ENCODE measurements around the gene AP4E1. TPM values are rescaled to one million over a fixed set of nuclear protein-coding genes. Genes with fewer than 3 reads are reported as not detected.
"Not testable (repeated sequence)": the region's sequence is repeated elsewhere in the genome, so short reads cannot be mapped to it uniquely, and the experiment has no call there.

Gene AP4E1
- total RNA-seq, 1 donor from 2014 or later: 11.3 TPM

DNA sequence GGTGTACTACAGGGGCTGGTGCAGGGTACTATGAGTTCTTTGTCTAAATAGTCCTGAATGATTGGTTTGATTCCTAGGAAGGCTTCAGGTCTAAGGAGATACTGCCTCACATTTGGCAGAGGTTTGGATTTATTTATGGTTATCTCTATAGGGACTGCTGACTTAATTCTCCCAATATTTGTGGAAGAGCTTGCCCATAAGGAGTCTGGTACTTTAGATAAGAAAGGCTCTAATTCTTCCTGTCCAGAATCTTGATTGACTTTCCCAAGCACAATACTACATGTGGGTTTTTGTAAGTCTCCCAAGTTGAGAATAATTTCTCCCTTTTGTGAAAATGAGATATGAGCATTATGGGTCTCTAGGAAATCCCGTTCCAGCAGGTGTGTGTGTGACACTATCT, 36.7 kb upstream of the AP4E1 start:
- H3K4me3 ChIP-seq (ENCODE audit: low read depth, low read length): no peak overlapping the region
- TF ChIP-seq, protein P1, sequence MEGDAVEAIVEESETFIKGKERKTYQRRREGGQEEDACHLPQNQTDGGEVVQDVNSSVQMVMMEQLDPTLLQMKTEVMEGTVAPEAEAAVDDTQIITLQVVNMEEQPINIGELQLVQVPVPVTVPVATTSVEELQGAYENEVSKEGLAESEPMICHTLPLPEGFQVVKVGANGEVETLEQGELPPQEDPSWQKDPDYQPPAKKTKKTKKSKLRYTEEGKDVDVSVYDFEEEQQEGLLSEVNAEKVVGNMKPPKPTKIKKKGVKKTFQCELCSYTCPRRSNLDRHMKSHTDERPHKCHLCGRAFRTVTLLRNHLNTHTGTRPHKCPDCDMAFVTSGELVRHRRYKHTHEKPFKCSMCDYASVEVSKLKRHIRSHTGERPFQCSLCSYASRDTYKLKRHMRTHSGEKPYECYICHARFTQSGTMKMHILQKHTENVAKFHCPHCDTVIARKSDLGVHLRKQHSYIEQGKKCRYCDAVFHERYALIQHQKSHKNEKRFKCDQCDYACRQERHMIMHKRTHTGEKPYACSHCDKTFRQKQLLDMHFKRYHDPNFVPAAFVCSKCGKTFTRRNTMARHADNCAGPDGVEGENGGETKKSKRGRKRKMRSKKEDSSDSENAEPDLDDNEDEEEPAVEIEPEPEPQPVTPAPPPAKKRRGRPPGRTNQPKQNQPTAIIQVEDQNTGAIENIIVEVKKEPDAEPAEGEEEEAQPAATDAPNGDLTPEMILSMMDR (IDR thresholded peaks at IDR 0.05; ENCODE audit: insufficient read depth, low read length, poor library complexity, severe bottlenecking): no peak

DNA sequence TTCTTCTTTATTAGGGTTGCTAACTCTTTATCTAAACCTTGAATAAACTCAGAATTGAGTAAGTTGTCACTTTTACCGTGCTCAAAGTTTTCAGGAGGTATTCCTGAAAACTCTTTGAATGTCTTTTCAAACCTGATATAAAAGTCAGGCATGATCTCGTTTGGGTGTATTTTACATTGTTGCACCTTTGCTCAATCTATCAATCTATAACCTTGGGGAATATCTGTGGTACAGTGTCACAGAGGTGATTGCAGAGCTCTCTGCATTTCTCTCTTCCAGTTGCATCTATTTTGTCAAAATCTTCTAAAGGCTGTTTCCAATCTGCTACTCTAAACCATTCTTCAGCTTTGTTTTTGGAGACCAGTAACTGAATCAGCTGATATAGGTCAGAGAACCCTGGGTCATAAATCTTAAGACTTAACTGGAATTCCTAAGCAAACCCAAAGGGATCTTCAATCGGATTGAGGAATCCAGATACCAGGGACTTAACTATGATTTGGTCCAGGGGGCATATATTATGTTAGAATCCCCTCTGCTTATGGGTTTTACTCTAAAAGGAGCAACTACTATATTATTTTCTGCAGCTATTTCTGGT, 35.6 kb upstream of the AP4E1 start:
- no peak for DNase-seq (ENCODE audit: low read depth)
- H3K36me3 ChIP-seq (ENCODE audit: control insufficient read depth, insufficient read depth, low read length): no peaks in the 10 kb centered on the region
- TF ChIP-seq, protein P1 (IDR thresholded peaks at IDR 0.05; ENCODE audit: insufficient read depth, low read length, poor library complexity, severe bottlenecking): no peak
- no peaks in the 10 kb centered on the region for H3K27me3 ChIP-seq (ENCODE audit: control insufficient read depth, insufficient read depth, low read length)
- H3K4me3 ChIP-seq (ENCODE audit: low read depth, low read length): no peak overlapping the region

More for the DNA sequence above, 36.7 kb upstream of the AP4E1 start:
- DNase-seq (ENCODE audit: low read depth): no peak
- Histone ChIP-seq H3K36me3 (ENCODE audit: control insufficient read depth, insufficient read depth, low read length) (no peaks in the 10 kb centered on the region), H3K27me3 (ENCODE audit: control insufficient read depth, insufficient read depth, low read length) (no peaks in the 10 kb centered on the region)

DNA sequence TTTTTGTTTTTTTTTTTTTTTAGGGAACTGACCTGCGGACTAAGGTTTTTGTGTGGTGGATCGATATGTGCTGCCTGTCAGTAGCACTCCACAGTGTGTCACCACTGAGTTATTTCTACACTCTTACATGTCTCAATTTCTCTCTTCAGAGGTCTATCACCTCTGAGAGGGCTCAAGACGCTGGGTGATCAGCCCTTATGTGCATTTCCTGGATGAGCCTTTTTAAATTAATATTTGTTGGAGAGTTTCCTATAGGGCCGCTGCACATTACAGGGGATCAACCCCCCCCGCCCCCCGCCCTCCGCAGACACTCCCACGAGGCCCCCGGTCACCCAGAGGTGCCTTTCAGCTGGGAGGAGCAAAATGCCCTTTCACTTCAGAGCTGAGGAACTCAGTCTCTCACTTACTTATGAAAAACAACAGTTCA, 34.5 kb upstream of the AP4E1 start:
- H3K4me3 ChIP-seq (ENCODE audit: low read depth, low read length): no peak overlapping the region
- TF ChIP-seq, protein P1 (IDR thresholded peaks at IDR 0.05; ENCODE audit: insufficient read depth, low read length, poor library complexity, severe bottlenecking): no peak
- H3K27me3 ChIP-seq (ENCODE audit: control insufficient read depth, insufficient read depth, low read length): no peaks in the 10 kb centered on the region
- no peaks in the 10 kb centered on the region for H3K36me3 ChIP-seq (ENCODE audit: control insufficient read depth, insufficient read depth, low read length)
- no peak for DNase-seq (ENCODE audit: low read depth)

DNA sequence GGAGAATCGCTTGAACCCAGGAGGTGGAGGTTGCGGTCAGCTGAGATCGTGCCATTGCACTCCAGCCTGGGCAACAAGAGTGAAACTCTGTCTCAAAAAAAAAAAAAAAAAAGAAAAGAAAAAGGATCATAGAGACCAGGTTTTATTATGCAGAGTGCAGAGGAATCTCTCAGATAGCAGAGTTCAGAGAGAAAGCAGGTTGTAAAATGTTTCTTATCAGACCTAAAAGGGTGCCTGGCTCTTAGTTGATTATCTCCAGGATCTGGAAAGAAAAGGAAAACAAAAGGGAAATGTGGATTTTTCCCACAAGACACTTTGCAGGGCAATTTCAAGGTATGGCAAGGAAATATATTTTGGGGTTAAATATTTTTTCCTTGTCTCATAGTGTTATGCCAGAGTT, 33.2 kb upstream of the AP4E1 start:
- not testable (repeated sequence) for H3K27me3 ChIP-seq (ENCODE audit: control insufficient read depth, insufficient read depth, low read length); DNase-seq (ENCODE audit: low read depth); H3K4me3 ChIP-seq (ENCODE audit: low read depth, low read length); H3K36me3 ChIP-seq (ENCODE audit: control insufficient read depth, insufficient read depth, low read length)

DNA sequence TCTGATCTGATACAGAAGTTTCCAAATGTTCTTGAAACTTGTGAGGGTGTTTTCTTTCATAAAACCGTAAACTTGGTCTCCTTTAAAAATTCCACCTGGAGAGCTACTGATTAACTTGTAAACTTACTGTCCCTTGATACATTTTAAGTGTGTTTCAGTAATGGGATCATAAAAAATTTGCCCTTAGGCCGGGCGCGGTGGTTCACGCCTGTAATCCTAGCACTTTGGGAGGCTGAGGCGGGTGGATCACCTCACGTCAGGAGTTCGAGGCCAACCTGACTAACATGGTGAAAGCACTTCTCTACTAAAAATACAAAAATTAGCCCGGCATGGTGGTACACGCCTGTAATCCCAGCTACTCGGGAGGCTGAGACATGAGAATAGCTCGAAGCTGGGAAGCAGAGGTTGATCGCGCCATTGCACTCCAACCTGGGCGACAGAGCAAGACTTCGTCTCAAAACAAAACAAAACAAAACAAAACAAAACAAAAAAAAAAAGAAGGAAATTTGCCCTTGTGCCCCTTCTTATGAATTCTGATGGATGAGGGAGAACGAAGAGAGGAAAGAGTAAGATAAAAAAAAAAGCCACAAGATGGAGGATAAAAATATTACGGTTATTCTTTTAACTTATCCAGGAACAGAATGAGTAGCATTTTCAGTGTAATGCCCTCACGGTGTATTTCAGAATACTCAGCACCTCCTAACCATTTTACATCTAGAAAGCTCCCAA, 32.1 kb upstream of the AP4E1 start:
- TF ChIP-seq, protein P1 (IDR thresholded peaks at IDR 0.05; ENCODE audit: insufficient read depth, low read length, poor library complexity, severe bottlenecking): no peak
- H3K4me3 ChIP-seq (ENCODE audit: low read depth, low read length): peak overlapping the region; percentile 12
- DNase-seq (ENCODE audit: low read depth): no peak

DNA sequence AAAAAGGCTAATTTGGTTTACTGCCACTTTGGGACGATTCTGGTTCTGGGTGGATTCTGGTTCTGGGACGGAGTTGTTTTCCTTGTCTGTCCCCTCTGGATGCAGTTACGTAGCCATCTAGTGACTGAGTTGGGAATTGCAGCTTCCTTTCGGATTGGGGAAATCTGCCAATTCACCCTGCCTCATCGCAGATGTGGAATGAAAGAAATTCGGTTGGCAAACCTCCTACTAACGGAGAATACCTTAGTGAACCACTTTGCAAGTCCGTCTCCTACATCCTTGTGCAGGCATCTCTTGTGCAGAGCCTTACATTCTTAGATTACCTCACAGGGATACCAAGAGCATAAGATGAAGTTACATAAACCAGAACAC, 31.5 kb upstream of the AP4E1 start:
- Histone ChIP-seq H3K27me3 (ENCODE audit: control insufficient read depth, insufficient read depth, low read length) (no peaks in the 10 kb centered on the region), H3K4me3 (ENCODE audit: low read depth, low read length) (peak overlapping the region; percentile 12), H3K36me3 (ENCODE audit: control insufficient read depth, insufficient read depth, low read length) (no peaks in the 10 kb centered on the region)
- no peak for DNase-seq (ENCODE audit: low read depth)
- TF ChIP-seq, protein P1 (IDR thresholded peaks at IDR 0.05; ENCODE audit: insufficient read depth, low read length, poor library complexity, severe bottlenecking): peak; percentile 94

More for the DNA sequence above, 32.1 kb upstream of the AP4E1 start:
- Histone ChIP-seq H3K27me3 (ENCODE audit: control insufficient read depth, insufficient read depth, low read length) (no peaks in the 10 kb centered on the region), H3K36me3 (ENCODE audit: control insufficient read depth, insufficient read depth, low read length) (no peaks in the 10 kb centered on the region)

Data from kidney epithelial cell (primary cell).